IMR-90 (cell line): ENCODE data around the gene SLC15A1. TPM values are rescaled to one million over a fixed set of nuclear protein-coding genes. Genes with fewer than 3 reads are reported as not detected.
"Not testable (repeated sequence)": the region's sequence is repeated elsewhere in the genome, so short reads cannot be mapped to it uniquely, and the experiment has no call there.

Experiments used
- ATAC-seq: fragments of 200-7000 bp; cut with Tn5 transposase; 2 replicates; pipeline ENCODE4 v1.9.1; 2020; ENCODE audit warnings: low read depth, mild to moderate bottlenecking, moderate library complexity
- BruUV-seq: library from RNA; stranded (reverse); fragments of 400-500 nt; replicated peaks from 2 replicates; lab custom pipeline; 2021; lab: Mats Ljungman, UMichigan
- CTCF ChIA-PET: fragments of 300-600 bp; formaldehyde crosslinking; extraction: SDS; loops from one replicate; lab custom pipeline; 2021; ENCODE audit warnings: antibody characterized with exemption; lab: Yijun Ruan, JAX
- POLR2A ChIA-PET: fragments of 300-600 bp; sonication (Branson Sonifier 250); formaldehyde crosslinking; loops from one replicate; lab custom pipeline; 2022; ENCODE audit warnings: antibody characterized with exemption; ENCODE audit not compliant: unreplicated experiment; lab: Charles Lee
- DNase-seq: peaks from one replicate; pipeline ENCODE4 v3.0.0; 2013
- H2AFZ ChIP-seq: replicated peaks from 2 replicates; pipeline ENCODE3; 2013; ENCODE audit warnings: low read length, mild to moderate bottlenecking; ENCODE audit not compliant: poor library complexity
- H2AK5ac ChIP-seq: 2 replicates; pipeline ENCODE4 v1.6.1; 2013; ENCODE audit warnings: low read depth, low read length, inconsistent platforms
- H2AK9ac ChIP-seq: replicated peaks from 2 replicates; pipeline ENCODE3; 2013; ENCODE audit warnings: mild to moderate bottlenecking, low read depth, low read length, moderate library complexity; ENCODE audit not compliant: poor library complexity
- H2BK120ac ChIP-seq: 2 replicates; pipeline ENCODE4 v1.6.1; 2013; ENCODE audit warnings: low read depth, low read length, inconsistent platforms
- H2BK15ac ChIP-seq: 3 replicates; pipeline ENCODE4 v1.6.1; 2013; ENCODE audit warnings: low read depth, low read length, inconsistent platforms
- H2BK20ac ChIP-seq: 2 replicates; pipeline ENCODE4 v1.6.1; 2013; ENCODE audit warnings: low read depth, mild to moderate bottlenecking, inconsistent platforms, low read length, moderate library complexity
- H2BK5ac ChIP-seq: 2 replicates; pipeline ENCODE4 v1.6.1; 2013; ENCODE audit warnings: mild to moderate bottlenecking, low read depth, low read length, inconsistent platforms; ENCODE audit not compliant: poor library complexity, severe bottlenecking
- H3K14ac ChIP-seq: replicated peaks from 2 replicates; pipeline ENCODE4 v1.6.1; 2013; ENCODE audit warnings: low read depth, low read length, inconsistent platforms
- H3K18ac ChIP-seq: 2 replicates; pipeline ENCODE4 v1.6.1; 2013; ENCODE audit warnings: low read depth, low read length, control low read depth
- H3K23ac ChIP-seq: 2 replicates; pipeline ENCODE4 v1.6.1; 2013; ENCODE audit warnings: low read depth, low read length, inconsistent platforms
- H3K27ac ChIP-seq: 2 replicates; pipeline ENCODE4 v1.5.1; 2013; ENCODE audit warnings: mild to moderate bottlenecking, control low read depth, low read length; ENCODE audit not compliant: insufficient read depth
- H3K27me3 ChIP-seq: 2 replicates; pipeline ENCODE4 v1.6.1; 2013; ENCODE audit warnings: low read length; ENCODE audit not compliant: control insufficient read depth, insufficient read depth
- H3K36me3 ChIP-seq: 2 replicates; pipeline ENCODE4 v1.6.1; 2013; ENCODE audit warnings: low read length, mixed read lengths; ENCODE audit not compliant: control insufficient read depth, insufficient read depth
- H3K4ac ChIP-seq: 2 replicates; pipeline ENCODE4 v1.6.1; 2013; ENCODE audit warnings: low read depth, low read length, inconsistent platforms
- H3K4me1 ChIP-seq: 2 replicates; pipeline ENCODE4 v1.6.1; 2013; ENCODE audit warnings: low read length, mixed read lengths; ENCODE audit not compliant: control insufficient read depth, insufficient read depth
- H3K4me2 ChIP-seq: 2 replicates; pipeline ENCODE4 v1.6.1; 2013; ENCODE audit warnings: low read depth, mild to moderate bottlenecking, control low read depth, low read length, moderate library complexity
- H3K4me3 ChIP-seq: 2 replicates; pipeline ENCODE4 v1.5.1; 2013; ENCODE audit warnings: low read depth, mild to moderate bottlenecking, control low read depth, low read length, moderate library complexity; ENCODE audit not compliant: insufficient read depth
- H3K56ac ChIP-seq: 2 replicates; pipeline ENCODE4 v1.6.1; 2013; ENCODE audit warnings: low read length, inconsistent platforms; ENCODE audit not compliant: insufficient read depth; ENCODE audit errors: extremely low read depth
- H3K79me1 ChIP-seq, 2 experiments: 2 replicates each; pipeline ENCODE4 v1.6.1; 2013; ENCODE audit warnings: low read length in 2 of 2, inconsistent platforms in 1 of 2, low read depth in 1 of 2
- H3K9ac ChIP-seq: 2 replicates; pipeline ENCODE4 v1.6.1; 2013; ENCODE audit warnings: low read depth, low read length, control low read depth
- H3K9me1 ChIP-seq: 2 replicates; pipeline ENCODE4 v1.6.1; 2013; ENCODE audit warnings: low read length, inconsistent platforms; ENCODE audit not compliant: insufficient read depth
- H3K9me3 ChIP-seq: 2 replicates; pipeline ENCODE4 v1.6.1; 2013; ENCODE audit warnings: low read length; ENCODE audit not compliant: control insufficient read depth, insufficient read depth
- H4K20me1 ChIP-seq: 2 replicates; pipeline ENCODE4 v1.6.1; 2013; ENCODE audit warnings: low read length, inconsistent platforms; ENCODE audit not compliant: insufficient read depth
- H4K5ac ChIP-seq: 2 replicates; pipeline ENCODE4 v1.6.1; 2013; ENCODE audit warnings: mild to moderate bottlenecking, low read depth, low read length, control low read depth
- H4K8ac ChIP-seq, 2 experiments: 2 replicates each; pipeline ENCODE4 v1.6.1; 2013; ENCODE audit warnings: low read depth in 2 of 2, low read length in 2 of 2, control low read depth in 1 of 2, inconsistent platforms in 1 of 2
- H4K91ac ChIP-seq: 2 replicates; pipeline ENCODE4 v1.6.1; 2013; ENCODE audit warnings: low read depth, low read length, inconsistent platforms; ENCODE audit not compliant: insufficient read depth
- WGBS, 2 experiments: methylation state at CpG; one replicate each; pipeline versions ENCODE4 v1.1.5 to v1.1.7; 2013; ENCODE audit warnings: missing lambda C conversion rate in 2 of 2; ENCODE audit not compliant: insufficient read length in 1 of 2; ENCODE audit errors: extremely low coverage in 2 of 2; 5-methylcytosine and 5-hydroxymethylcytosine counted together
- dilution Hi-C: fragments of 300-500 bp; cut with HindIII; formaldehyde crosslinking; loops from one replicate; pipeline ENCODE4 v1.14.3; 2018; ENCODE audit warnings: low sequenced_read_pairs; ENCODE audit not compliant: unreplicated experiment
- in situ Hi-C: fragments of 300-500 bp; cut with MboI; formaldehyde crosslinking; loops from 3 replicates; pipeline ENCODE4 v1.14.3; 2019; ENCODE audit warnings: low sequenced_read_pairs, inconsistent platforms, mixed read lengths
- intact Hi-C: fragments of 100-400 bp; cut with micrococcal nuclease; formaldehyde crosslinking; loops from 2 replicates; pipeline ENCODE4 v1.10.0; 2022
- polyA plus RNA-seq, 3 experiments: library from polyadenylated mRNA; depleted of rRNA; stranded (reverse); fragments of >200 nt; gene quantifications; 2 replicates each; pipeline ENCODE4 v1.2.3, GENCODE V29; 2012; ENCODE audit warnings: low replicate concordance in 1 of 3
- total RNA-seq: library from RNA; depleted of rRNA; stranded (reverse); fragments of >200 nt; gene quantifications from 2 replicates; pipeline ENCODE4 v1.2.3, GENCODE V29; 2012

SLC15A1 gene
- total and polyA plus RNA-seq, 2 of the 4 experiments (the other 2 are of a cell fraction) = not detected

GRCh38 chr13:98639785-98640184 lies 112.7 kb downstream of the SLC15A1 start:
- H2BK120ac ChIP-seq, in situ Hi-C loops, H3K4ac ChIP-seq, H3K4me2 ChIP-seq, H3K27ac ChIP-seq, H3K56ac ChIP-seq, H4K91ac ChIP-seq, H2BK5ac ChIP-seq, H3K9me1 ChIP-seq, intact Hi-C loops, H4K20me1 ChIP-seq, H2AK9ac ChIP-seq, H3K9ac ChIP-seq, BruUV-seq, H3K9me3 ChIP-seq, H3K4me1 ChIP-seq, H3K27me3 ChIP-seq, H4K8ac ChIP-seq, H4K5ac ChIP-seq, H2AK5ac ChIP-seq, H3K4me3 ChIP-seq, H2BK15ac ChIP-seq, POLR2A ChIA-PET, ATAC-seq, H3K36me3 ChIP-seq, H2BK20ac ChIP-seq, dilution Hi-C loops, H2AFZ ChIP-seq, H3K23ac ChIP-seq, H3K14ac ChIP-seq, H3K79me1 ChIP-seq, DNase-seq, H3K18ac ChIP-seq: not testable (repeated sequence)
- CTCF ChIA-PET = interaction anchor here (1.0 kb wide), 1 partner anchor 195 kb away, joined by 3 read pairs; no protein-coding TSS in a partner anchor
- WGBS, 2 experiments = no CpG with 5 or more reads among the region's 4 CpGs

GRCh38 chr13:98638352-98638751 lies 114.1 kb downstream of the SLC15A1 start:
- intact Hi-C loops, H4K91ac ChIP-seq, H3K23ac ChIP-seq, H3K4me3 ChIP-seq, H2BK120ac ChIP-seq, H4K8ac ChIP-seq, H2BK5ac ChIP-seq, H3K27ac ChIP-seq, H2AK5ac ChIP-seq, CTCF ChIA-PET, H2AK9ac ChIP-seq, H2BK20ac ChIP-seq, H3K4ac ChIP-seq, H3K4me2 ChIP-seq, BruUV-seq, H3K9ac ChIP-seq, H3K9me3 ChIP-seq, H3K9me1 ChIP-seq, H3K14ac ChIP-seq, H4K20me1 ChIP-seq, H2BK15ac ChIP-seq, in situ Hi-C loops, H3K18ac ChIP-seq, H3K4me1 ChIP-seq, H4K5ac ChIP-seq, H3K79me1 ChIP-seq, ATAC-seq, dilution Hi-C loops, H2AFZ ChIP-seq, H3K27me3 ChIP-seq, H3K56ac ChIP-seq, H3K36me3 ChIP-seq, POLR2A ChIA-PET, DNase-seq: not testable (repeated sequence)
- no CpG with 5 or more reads among the region's 8 CpGs for WGBS, 2 experiments
